Keratinocyte (primary cell): ENCODE measurements around the gene GLDN. TPM values are rescaled to one million over a fixed set of nuclear protein-coding genes. Genes with fewer than 3 reads are reported as not detected.

ENCODE experiments used
- DNase-seq: peaks from one replicate; pipeline ENCODE4 v3.0.0-alpha.2; 2011; ENCODE audit warnings: low read depth, missing footprints, low spot score
- FAIRE-seq: peaks from 2 replicates; lab custom pipeline; 2011; peaks lifted over from hg19 to GRCh38; lab: Jason Lieb, UNC
- H2AFZ ChIP-seq: 2 replicates; pipeline ENCODE4 v1.6.0; 2012; ENCODE audit warnings: low read length, control low read depth, inconsistent platforms; ENCODE audit not compliant: control insufficient read depth
- H3K27ac ChIP-seq: 2 replicates; pipeline ENCODE4 v1.5.1; 2011; ENCODE audit warnings: low read length; ENCODE audit not compliant: control insufficient read depth, insufficient read depth
- H3K27me3 ChIP-seq: 3 replicates; pipeline ENCODE4 v1.6.0; 2011; ENCODE audit warnings: low read length; ENCODE audit not compliant: control insufficient read depth, insufficient read depth; ENCODE audit errors: extremely low read depth
- H3K36me3 ChIP-seq, 2 experiments: 2 replicates in 1 of 2; 3 replicates in 1 of 2; pipeline ENCODE4 v1.5.1; 2011; ENCODE audit warnings: low read length in 2 of 2, mild to moderate bottlenecking in 1 of 2; ENCODE audit not compliant: control insufficient read depth in 2 of 2, insufficient read depth in 2 of 2; ENCODE audit errors: extremely low read depth in 1 of 2
- H3K4me1 ChIP-seq: 3 replicates; pipeline ENCODE4 v1.5.1; 2011; ENCODE audit warnings: low read length; ENCODE audit not compliant: control insufficient read depth, insufficient read depth; ENCODE audit errors: extremely low read depth
- H3K4me2 ChIP-seq: 3 replicates; pipeline ENCODE4 v1.6.0; 2011; ENCODE audit warnings: low read depth, low read length; ENCODE audit not compliant: control insufficient read depth, insufficient read depth; ENCODE audit errors: extremely low read depth
- H3K4me3 ChIP-seq, 3 experiments: fragments of 200-600 bp in 1 of 3; sonication (generic) in 1 of 3; 2 replicates in 2 of 3; 3 replicates in 1 of 3; pipeline ENCODE4 v1.5.1; 2011 to 2016; ENCODE audit warnings: low read length in 3 of 3, mild to moderate bottlenecking in 3 of 3, control low read depth in 2 of 3, inconsistent platforms in 1 of 3, low read depth in 1 of 3, mixed read lengths in 1 of 3, mixed run types in 1 of 3, moderate library complexity in 1 of 3; ENCODE audit not compliant: control insufficient read depth in 2 of 3, insufficient read depth in 2 of 3; ENCODE audit errors: extremely low read depth in 1 of 3
- H3K79me2 ChIP-seq: 2 replicates; pipeline ENCODE4 v1.6.0; 2012; ENCODE audit warnings: low read length; ENCODE audit not compliant: control insufficient read depth, insufficient read depth
- H3K9ac ChIP-seq: 3 replicates; pipeline ENCODE4 v1.6.0; 2011; ENCODE audit warnings: low read length; ENCODE audit not compliant: control insufficient read depth, insufficient read depth; ENCODE audit errors: extremely low read depth
- H3K9me1 ChIP-seq: 3 replicates; pipeline ENCODE4 v1.6.0; 2011; ENCODE audit warnings: low read length; ENCODE audit not compliant: control insufficient read depth, insufficient read depth; ENCODE audit errors: extremely low read depth
- H3K9me3 ChIP-seq: 2 replicates; pipeline ENCODE4 v1.5.1; 2012; ENCODE audit warnings: low read depth, low read length; ENCODE audit not compliant: control insufficient read depth
- H4K20me1 ChIP-seq: 3 replicates; pipeline ENCODE4 v1.6.0; 2011; ENCODE audit warnings: low read length; ENCODE audit not compliant: control insufficient read depth, insufficient read depth; ENCODE audit errors: extremely low read depth
- EZH2 ChIP-seq: IDR thresholded peaks from one replicate; pipeline ENCODE4 v1.6.1; 2012; ENCODE audit warnings: inconsistent platforms, mild to moderate bottlenecking, low read length, moderate library complexity
- dilution Hi-C: fragments of 300-500 bp; cut with MboI; formaldehyde crosslinking; loops from one replicate; pipeline ENCODE4 v1.7.0; 2020; ENCODE audit warnings: low sequenced_read_pairs; ENCODE audit not compliant: extremely low pct_ligation_motif_present
- polyA minus RNA-seq, 3 experiments: library from RNA; depleted of rRNA, polyadenylated mRNA; stranded (reverse); fragments of >200 nt; gene quantifications; 1 replicate in 1 of 3; 2 replicates in 1 of 3; 3 replicates in 1 of 3; pipeline ENCODE4 v1.2.3, GENCODE V29; 2011
- polyA plus RNA-seq, 5 experiments: library from polyadenylated mRNA; depleted of rRNA in 3 of 5; stranded (reverse) in 3 of 5; stranded (forward) in 1 of 5; unstranded in 1 of 5; fragments of >200 nt; gene quantifications; 1 replicate in 1 of 5; 2 replicates in 3 of 5; 3 replicates in 1 of 5; pipeline versions ENCODE4 v1.2.1 to v1.2.3, GENCODE V29; 2011 to 2012; ENCODE audit warnings: missing spikeins in 2 of 5, low read depth in 1 of 5, low replicate concordance in 1 of 5
- TF ChIP-seq, protein P1 (sequence below), 3 experiments: IDR thresholded peaks in 1 of 3; conservative IDR thresholded peaks in 1 of 3; optimal IDR thresholded peaks in 1 of 3; 2 replicates in 2 of 3; 3 replicates in 1 of 3; pipeline versions ENCODE3 to v1.5.1; 2011; ENCODE audit warnings: low read length in 3 of 3, mild to moderate bottlenecking in 3 of 3, moderate library complexity in 2 of 3, control low read depth in 1 of 3, inconsistent platforms in 1 of 3; ENCODE audit not compliant: insufficient read depth in 2 of 3; ENCODE audit errors: extremely low read depth in 1 of 3

GLDN gene
- 0.09 TPM in 1 of 3 replicates, not detected in the others for polyA plus RNA-seq
- 0.19 TPM for polyA plus RNA-seq (2011; ENCODE audit: low read depth)
- not detected in 2 replicates for polyA plus RNA-seq (2011; cell fraction: cytosol; rRNA removed)
- 0.04 TPM in 1 of 2 replicates, not detected in the other for polyA plus RNA-seq (2011; cell fraction: nucleus; rRNA removed)
- 0.16 TPM in 1 of 2 replicates, not detected in the other for polyA plus RNA-seq (2012; ENCODE audit: low replicate concordance)
- polyA minus RNA-seq: not detected in 3 replicates
- not detected for polyA minus RNA-seq (2011; cell fraction: cytosol; rRNA and poly(A)+ RNA removed)
- not detected in 2 replicates for polyA minus RNA-seq (2011; cell fraction: nucleus; rRNA and poly(A)+ RNA removed)

DNA sequence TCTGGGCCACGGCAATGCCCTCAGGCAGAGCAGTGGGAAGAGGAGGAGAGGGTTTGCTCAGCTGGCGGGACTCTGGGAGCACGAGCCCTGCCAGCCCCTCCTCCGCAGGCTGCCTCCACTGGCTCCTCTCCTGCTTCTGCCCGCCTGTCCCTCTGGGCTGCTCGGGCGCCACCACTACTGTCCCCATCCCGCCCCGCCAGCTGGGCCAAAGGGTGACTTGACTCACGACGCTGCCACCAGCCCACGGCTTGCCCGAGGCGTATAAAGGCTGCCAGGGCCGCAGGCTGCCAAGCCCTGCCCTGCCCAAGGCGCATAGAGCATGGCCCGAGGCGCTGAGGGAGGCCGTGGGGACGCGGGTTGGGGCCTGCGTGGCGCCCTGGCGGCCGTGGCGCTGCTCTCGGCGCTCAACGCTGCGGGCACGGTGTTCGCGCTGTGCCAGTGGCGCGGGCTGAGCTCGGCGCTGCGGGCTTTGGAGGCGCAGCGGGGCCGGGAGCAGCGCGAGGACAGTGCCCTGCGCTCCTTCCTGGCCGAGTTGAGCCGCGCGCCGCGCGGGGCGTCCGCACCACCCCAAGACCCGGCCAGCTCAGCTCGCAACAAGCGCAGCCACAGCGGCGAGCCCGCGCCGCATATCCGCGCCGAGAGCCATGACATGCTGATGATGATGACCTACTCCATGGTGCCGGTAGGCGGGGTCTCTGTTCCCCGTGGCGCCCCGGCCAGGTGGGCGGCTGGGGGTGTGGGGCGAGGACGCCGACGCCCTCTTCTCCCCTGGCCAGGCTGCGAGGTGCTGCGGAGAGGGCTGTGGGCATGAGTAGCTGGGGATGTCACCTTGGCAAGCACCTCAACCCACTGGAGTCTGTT is at the start of gene GLDN:
TSS of gene GLDN (plus strand) at position 290 of the 861 bp plus-strand sequence. CDS start at position 320, 30 bp downstream.
- Histone ChIP-seq H3K27ac (no peak within 1 kb of the TSS), H3K79me2 (no peaks in the 10 kb centered on the region), H3K4me1 (no peaks in the 10 kb centered on the region), H2AFZ (no peak within 1 kb of the TSS), H3K36me3 (no peaks in the 10 kb centered on the region), H3K4me2 (peak within 1 kb of the TSS; percentile 19), H3K4me3 (no peak within 1 kb of the TSS), H3K9ac (no peak within 1 kb of the TSS), H3K9me3 (no peaks in the 10 kb centered on the region), H3K9me1 (no peaks in the 10 kb centered on the region), H4K20me1 (no peaks in the 10 kb centered on the region), H3K27me3 (peaks cover 34% of the 10 kb centered on the region)
- no peak for FAIRE-seq
- dilution Hi-C loops: no loop called here
- TF ChIP-seq EZH2: peak; percentile 55
- TF ChIP-seq, protein P1, sequence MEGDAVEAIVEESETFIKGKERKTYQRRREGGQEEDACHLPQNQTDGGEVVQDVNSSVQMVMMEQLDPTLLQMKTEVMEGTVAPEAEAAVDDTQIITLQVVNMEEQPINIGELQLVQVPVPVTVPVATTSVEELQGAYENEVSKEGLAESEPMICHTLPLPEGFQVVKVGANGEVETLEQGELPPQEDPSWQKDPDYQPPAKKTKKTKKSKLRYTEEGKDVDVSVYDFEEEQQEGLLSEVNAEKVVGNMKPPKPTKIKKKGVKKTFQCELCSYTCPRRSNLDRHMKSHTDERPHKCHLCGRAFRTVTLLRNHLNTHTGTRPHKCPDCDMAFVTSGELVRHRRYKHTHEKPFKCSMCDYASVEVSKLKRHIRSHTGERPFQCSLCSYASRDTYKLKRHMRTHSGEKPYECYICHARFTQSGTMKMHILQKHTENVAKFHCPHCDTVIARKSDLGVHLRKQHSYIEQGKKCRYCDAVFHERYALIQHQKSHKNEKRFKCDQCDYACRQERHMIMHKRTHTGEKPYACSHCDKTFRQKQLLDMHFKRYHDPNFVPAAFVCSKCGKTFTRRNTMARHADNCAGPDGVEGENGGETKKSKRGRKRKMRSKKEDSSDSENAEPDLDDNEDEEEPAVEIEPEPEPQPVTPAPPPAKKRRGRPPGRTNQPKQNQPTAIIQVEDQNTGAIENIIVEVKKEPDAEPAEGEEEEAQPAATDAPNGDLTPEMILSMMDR (optimal IDR thresholded peaks at IDR 0.05 in 1 of 3, IDR thresholded peaks at IDR 0.05 in 1 of 3, conservative IDR thresholded peaks at IDR 0.05 in 1 of 3; ENCODE audit: extremely low read depth in 1 of 3, insufficient read depth in 2 of 3, low read length in 3 of 3): no peak
- no peak for DNase-seq

DNA sequence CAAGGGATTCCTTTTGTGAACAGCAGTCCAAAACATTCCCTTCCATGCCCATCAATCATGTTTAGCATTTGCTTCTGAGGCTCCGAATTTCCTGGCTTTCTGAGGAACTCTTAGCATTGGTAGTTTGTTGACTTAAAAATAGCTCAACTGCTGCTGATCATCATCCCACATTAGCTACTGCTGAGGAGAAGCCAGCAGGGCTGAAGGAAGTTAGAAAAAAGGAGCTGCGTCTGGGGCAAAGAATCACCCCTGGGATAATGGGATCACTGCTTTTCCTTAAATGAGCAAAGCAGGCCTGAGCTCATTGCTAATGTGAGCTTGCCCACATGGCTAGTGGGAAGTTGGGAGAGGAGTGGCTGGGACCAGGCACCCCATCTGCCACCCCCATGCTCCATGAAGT is 42.8 kb upstream of the GLDN start:
- Histone ChIP-seq H3K4me3 (no peak overlapping the region), H2AFZ (no peak overlapping the region), H3K4me2 (no peak overlapping the region), H3K9me1 (no peaks in the 10 kb centered on the region), H3K27ac (no peak overlapping the region), H3K36me3 (no peaks in the 10 kb centered on the region), H3K9me3 (no peaks in the 10 kb centered on the region), H3K27me3 (peaks cover 10% of the 10 kb centered on the region), H3K4me1 (no peaks in the 10 kb centered on the region), H3K9ac (no peak overlapping the region), H3K79me2 (no peaks in the 10 kb centered on the region), H4K20me1 (no peaks in the 10 kb centered on the region)
- dilution Hi-C loops: no loop called here
- no peak for DNase-seq
- TF ChIP-seq, protein P1 (optimal IDR thresholded peaks at IDR 0.05 in 1 of 3, IDR thresholded peaks at IDR 0.05 in 1 of 3, conservative IDR thresholded peaks at IDR 0.05 in 1 of 3; ENCODE audit: extremely low read depth in 1 of 3, insufficient read depth in 2 of 3, low read length in 3 of 3): no peak
- no peak for TF ChIP-seq EZH2
- no peak for FAIRE-seq
